A549 treated with CORT108297 at 1 μM for 4 hours (cell line): ENCODE data around the gene ZNF783. TPM values are rescaled to one million over a fixed set of nuclear protein-coding genes. Genes with fewer than 3 reads are reported as not detected.

Source experiments
- total RNA-seq: library from RNA; stranded (reverse); fragments of 200-300 nt; extraction: Qiagen RNA extraction; gene quantifications from 5 replicates; pipeline ENCODE4 v1.2.3, GENCODE V29; 2022

The ZNF783 gene
- total RNA-seq: 5.0 to 7.2 TPM (median 6.5 TPM) in 5 replicates

GRCh38 chr7:149261829-149262617 lies at the start of gene ZNF783:
TSS of gene ZNF783 (plus strand) at chr7:149262196. CDS start at chr7:149262334, 138 bp downstream.

GRCh38 chr7:149239345-149240143 lies 22.5 kb upstream of the ZNF783 start, which contains the start of gene ZNF212:
TSS of gene ZNF212 (plus strand) at chr7:149239651. CDS start at chr7:149239779, 128 bp downstream.

Other genes with a start within 250 kb of the ZNF783 start
- 164 to 194 TPM (median 179 TPM) in 5 replicates for gene PDIA4, start 233.7 kb upstream of the ZNF783 start, total RNA-seq
- 5.5 to 7.0 TPM (median 6.6 TPM) in 5 replicates for gene ZNF786, start 171.5 kb upstream of the ZNF783 start, total RNA-seq
- gene ZNF425, start 135.9 kb upstream of the ZNF783 start, total RNA-seq: 0.97 to 1.5 TPM (median 0.98 TPM) in 5 replicates
- 8.1 to 9.5 TPM (median 9.1 TPM) in 5 replicates for gene ZNF398, start 114.7 kb upstream of the ZNF783 start, total RNA-seq
- gene ZNF282, start 66.7 kb upstream of the ZNF783 start, total RNA-seq: 19.1 to 28.5 TPM (median 25.8 TPM) in 5 replicates
- 11.1 to 12.6 TPM (median 12.2 TPM) in 5 replicates for gene ZNF212, start 22.5 kb upstream of the ZNF783 start, total RNA-seq
- gene ZNF777, start 198.9 kb downstream of the ZNF783 start, total RNA-seq: 15.6 to 21.5 TPM (median 20.8 TPM) in 5 replicates
- 13.8 to 19.9 TPM (median 19.0 TPM) in 5 replicates for gene ZNF746, start 235.6 kb downstream of the ZNF783 start, total RNA-seq